Stomach (tissue), 4 donors: ENCODE data around the gene IDI1.

ENCODE experiments used
- POLR2A ChIP-seq, 4 donors: fragments of 450-650 bp; IDR thresholded peaks; one replicate each; pipeline ENCODE4 v1.6.1; 2016; ENCODE audit warnings: antibody characterized with exemption in 4 of 4, control low read depth in 2 of 4, mild to moderate bottlenecking in 1 of 4, moderate library complexity in 1 of 4
- TF ChIP-seq, protein P1 (sequence below), 7 experiments: fragments of 450-650 bp in 4 of 7; fragments of 200-600 bp in 3 of 7; sonication (generic) in 3 of 7; IDR thresholded peaks; one replicate each; pipeline ENCODE4 v1.5.1; 2016 to 2019; ENCODE audit warnings: antibody characterized with exemption in 7 of 7, control low read depth in 2 of 7, mild to moderate bottlenecking in 1 of 7

DNA sequence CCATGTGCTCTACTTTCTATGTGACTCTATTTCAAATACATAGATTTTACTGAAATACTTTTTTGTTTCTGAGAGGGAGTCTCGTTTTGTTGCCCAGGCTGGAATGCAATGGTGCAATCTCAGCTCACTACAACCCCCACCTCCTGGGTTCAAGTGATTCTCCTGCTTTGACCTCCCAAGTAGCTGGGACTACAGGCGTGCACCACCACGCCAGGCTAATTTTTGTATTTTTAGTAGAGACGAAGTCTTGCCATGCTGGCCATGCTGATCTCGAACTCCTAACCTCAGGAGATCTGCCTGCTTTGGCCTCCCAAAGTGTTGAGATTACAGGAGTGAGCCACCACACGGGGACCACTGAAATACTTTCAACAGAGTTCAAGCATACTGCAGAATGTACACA, 3.5 kb downstream of the IDI1 start:
- TF ChIP-seq, protein P1, sequence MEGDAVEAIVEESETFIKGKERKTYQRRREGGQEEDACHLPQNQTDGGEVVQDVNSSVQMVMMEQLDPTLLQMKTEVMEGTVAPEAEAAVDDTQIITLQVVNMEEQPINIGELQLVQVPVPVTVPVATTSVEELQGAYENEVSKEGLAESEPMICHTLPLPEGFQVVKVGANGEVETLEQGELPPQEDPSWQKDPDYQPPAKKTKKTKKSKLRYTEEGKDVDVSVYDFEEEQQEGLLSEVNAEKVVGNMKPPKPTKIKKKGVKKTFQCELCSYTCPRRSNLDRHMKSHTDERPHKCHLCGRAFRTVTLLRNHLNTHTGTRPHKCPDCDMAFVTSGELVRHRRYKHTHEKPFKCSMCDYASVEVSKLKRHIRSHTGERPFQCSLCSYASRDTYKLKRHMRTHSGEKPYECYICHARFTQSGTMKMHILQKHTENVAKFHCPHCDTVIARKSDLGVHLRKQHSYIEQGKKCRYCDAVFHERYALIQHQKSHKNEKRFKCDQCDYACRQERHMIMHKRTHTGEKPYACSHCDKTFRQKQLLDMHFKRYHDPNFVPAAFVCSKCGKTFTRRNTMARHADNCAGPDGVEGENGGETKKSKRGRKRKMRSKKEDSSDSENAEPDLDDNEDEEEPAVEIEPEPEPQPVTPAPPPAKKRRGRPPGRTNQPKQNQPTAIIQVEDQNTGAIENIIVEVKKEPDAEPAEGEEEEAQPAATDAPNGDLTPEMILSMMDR (IDR thresholded peaks at IDR 0.05): no peak
- no peak for TF ChIP-seq POLR2A (IDR thresholded peaks at IDR 0.05)
